Keratinocyte (primary cell): ENCODE results near the gene NRSN2.

Source experiments
- CTCF ChIP-seq, 3 experiments: IDR thresholded peaks in 1 of 3; conservative IDR thresholded peaks in 1 of 3; optimal IDR thresholded peaks in 1 of 3; 2 replicates in 2 of 3; 3 replicates in 1 of 3; pipeline versions ENCODE3 to v1.5.1; 2011; ENCODE audit warnings: low read length in 3 of 3, mild to moderate bottlenecking in 3 of 3, moderate library complexity in 2 of 3, control low read depth in 1 of 3, inconsistent platforms in 1 of 3; ENCODE audit not compliant: insufficient read depth in 2 of 3; ENCODE audit errors: extremely low read depth in 1 of 3
- EZH2 ChIP-seq: IDR thresholded peaks from one replicate; pipeline ENCODE4 v1.6.1; 2012; ENCODE audit warnings: inconsistent platforms, mild to moderate bottlenecking, low read length, moderate library complexity

- TF ChIP-seq CTCF (optimal IDR thresholded peaks at IDR 0.05 in 1 of 3, IDR thresholded peaks at IDR 0.05 in 1 of 3, conservative IDR thresholded peaks at IDR 0.05 in 1 of 3; ENCODE audit: extremely low read depth in 1 of 3, insufficient read depth in 2 of 3, low read length in 3 of 3) (no peak), EZH2 (no peak)
Measured at GRCh38 chr20:366041-366718, 19.3 kb downstream of the NRSN2 start.
